IPS-18a (cell line): ENCODE results near the gene CSAD.

Experiments used
- H3K27ac ChIP-seq: one replicate; pipeline ENCODE4 v1.5.1; 2013; ENCODE audit warnings: low read length
- H3K27me3 ChIP-seq: one replicate; pipeline ENCODE4 v1.6.1; 2013; ENCODE audit warnings: mild to moderate bottlenecking, low read length; ENCODE audit not compliant: control insufficient read depth, insufficient read depth
- H3K36me3 ChIP-seq: one replicate; pipeline ENCODE4 v1.6.1; 2013; ENCODE audit warnings: low read depth, low read length; ENCODE audit not compliant: control insufficient read depth
- H3K4me1 ChIP-seq: one replicate; pipeline ENCODE4 v1.6.1; 2013; ENCODE audit warnings: low read depth, low read length; ENCODE audit not compliant: control insufficient read depth
- H3K4me3 ChIP-seq: one replicate; pipeline ENCODE4 v1.5.1; 2013; ENCODE audit warnings: low read length
- H3K9ac ChIP-seq: one replicate; pipeline ENCODE4 v1.6.1; 2013; ENCODE audit warnings: mild to moderate bottlenecking, low read length, moderate library complexity
- H3K9me3 ChIP-seq: one replicate; pipeline ENCODE4 v1.6.1; 2013; ENCODE audit warnings: low read depth, low read length; ENCODE audit not compliant: control insufficient read depth

CSAD gene

DNA sequence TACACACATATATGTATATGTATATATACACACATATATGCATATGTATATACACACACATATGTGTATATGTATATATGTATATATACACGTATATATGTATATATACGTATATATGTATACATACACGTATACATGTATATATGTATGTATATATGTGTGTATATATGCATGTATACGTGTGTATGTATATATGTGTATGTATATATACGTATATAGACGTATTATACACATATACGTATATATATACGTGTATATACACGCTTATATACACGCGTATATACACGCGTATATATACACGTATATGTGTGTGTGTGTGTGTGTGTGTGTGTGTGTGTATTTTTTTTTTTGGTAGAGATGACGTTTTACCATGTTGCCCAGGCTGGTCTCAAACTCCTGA, 33.1 kb downstream of the CSAD start:
- Histone ChIP-seq H3K27me3 (no peaks in the 10 kb centered on the region), H3K27ac (no peak overlapping the region), H3K9ac (no peak overlapping the region), H3K36me3 (no peaks in the 10 kb centered on the region), H3K9me3 (no peaks in the 10 kb centered on the region), H3K4me3 (no peak overlapping the region), H3K4me1 (no peaks in the 10 kb centered on the region)

- Histone ChIP-seq H3K9me3 (no peaks in the 10 kb centered on the region), H3K4me1 (no peaks in the 10 kb centered on the region), H3K27me3 (no peaks in the 10 kb centered on the region), H3K36me3 (no peaks in the 10 kb centered on the region), H3K4me3 (no peak overlapping the region), H3K9ac (no peak overlapping the region), H3K27ac (no peak overlapping the region)
Measured at GRCh38 chr12:53147181-53147580, 33.5 kb downstream of the CSAD start.

- Histone ChIP-seq H3K9me3 (no peaks in the 10 kb centered on the region), H3K9ac (no peak overlapping the region), H3K4me1 (no peaks in the 10 kb centered on the region), H3K27ac (no peak overlapping the region), H3K4me3 (no peak overlapping the region), H3K27me3 (no peaks in the 10 kb centered on the region), H3K36me3 (no peaks in the 10 kb centered on the region)
Measured at GRCh38 chr12:53145383-53146260, 35.1 kb downstream of the CSAD start.

- Histone ChIP-seq H3K27ac (no peak overlapping the region), H3K36me3 (no peaks in the 10 kb centered on the region), H3K9ac (no peak overlapping the region), H3K9me3 (peaks cover 5% of the 10 kb centered on the region), H3K27me3 (no peaks in the 10 kb centered on the region), H3K4me1 (no peaks in the 10 kb centered on the region), H3K4me3 (no peak overlapping the region)
Measured at GRCh38 chr12:53143355-53143754, 37.4 kb downstream of the CSAD start.

GRCh38 chr12:53133722-53134121, 47.0 kb downstream of the CSAD start:
- H3K36me3 ChIP-seq = no peaks in the 10 kb centered on the region
- no peak overlapping the region for H3K27ac ChIP-seq
- H3K4me3 ChIP-seq = no peak overlapping the region
- no peaks in the 10 kb centered on the region for H3K27me3 ChIP-seq
- no peaks in the 10 kb centered on the region for H3K4me1 ChIP-seq
- no peak overlapping the region for H3K9ac ChIP-seq
- H3K9me3 ChIP-seq = no peaks in the 10 kb centered on the region

DNA sequence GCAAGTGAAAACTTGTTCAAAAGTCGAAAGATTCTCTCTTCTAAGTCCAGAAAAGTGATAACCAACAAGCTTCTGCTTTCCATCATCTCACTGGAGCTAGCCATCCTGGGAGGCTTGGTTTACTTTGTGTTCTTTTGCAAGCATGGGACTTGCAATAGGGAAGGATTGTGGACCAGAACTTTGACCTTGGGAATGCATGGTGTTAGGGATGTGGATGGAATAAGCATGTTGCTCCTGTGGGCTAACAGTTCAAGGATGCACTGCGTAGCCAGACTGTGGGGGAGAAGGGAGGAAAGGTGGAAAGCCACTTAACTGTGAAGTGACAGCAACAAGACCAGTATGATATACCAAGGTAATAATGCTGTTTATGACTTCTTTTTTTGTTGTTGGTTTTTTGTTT, 48.9 kb downstream of the CSAD start:
- Histone ChIP-seq H3K27me3 (no peaks in the 10 kb centered on the region), H3K27ac (no peak overlapping the region), H3K9ac (no peak overlapping the region), H3K36me3 (no peaks in the 10 kb centered on the region), H3K4me3 (no peak overlapping the region), H3K9me3 (no peaks in the 10 kb centered on the region), H3K4me1 (no peaks in the 10 kb centered on the region)

DNA sequence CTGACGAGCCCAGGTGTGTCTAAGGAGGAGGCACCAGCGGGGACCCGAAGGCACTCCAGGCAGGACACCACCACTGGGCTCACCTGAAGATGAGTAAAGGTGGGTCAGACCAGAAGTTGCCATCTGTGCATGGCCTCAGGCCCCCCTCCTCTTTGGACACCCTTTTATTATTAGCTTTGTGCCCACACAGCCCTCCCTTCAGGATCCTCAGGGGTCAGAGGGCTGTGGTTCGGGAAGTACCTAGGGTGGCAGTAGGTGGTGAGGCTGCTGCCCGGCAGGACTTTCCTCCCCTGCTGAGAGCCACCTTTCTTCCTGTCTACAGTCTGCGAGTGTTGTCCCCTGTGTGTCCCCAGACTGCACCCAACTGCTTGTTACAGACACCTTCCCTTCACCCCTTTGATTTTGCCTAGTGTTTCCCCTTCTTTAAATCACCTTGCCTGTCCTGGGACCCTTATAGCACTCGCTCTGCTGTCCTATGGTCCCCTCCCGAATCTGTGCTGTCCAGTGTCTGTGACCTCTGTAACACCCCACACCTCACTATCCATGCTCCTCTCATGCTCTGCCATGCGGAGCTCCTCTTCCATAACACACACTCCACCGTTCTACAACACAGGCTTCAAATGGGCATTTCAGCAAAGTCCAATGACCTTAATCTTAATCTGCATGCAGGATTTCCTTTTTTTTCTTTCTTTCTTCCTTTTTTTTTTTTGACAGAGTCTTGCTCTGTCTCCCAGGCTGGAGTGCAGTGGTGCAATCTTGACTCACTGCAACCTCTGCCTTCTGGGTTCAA, 51.8 kb downstream of the CSAD start:
- no peak overlapping the region for H3K9ac ChIP-seq
- no peak overlapping the region for H3K27ac ChIP-seq
- no peaks in the 10 kb centered on the region for H3K36me3 ChIP-seq
- no peaks in the 10 kb centered on the region for H3K9me3 ChIP-seq
- no peaks in the 10 kb centered on the region for H3K27me3 ChIP-seq
- no peaks in the 10 kb centered on the region for H3K4me1 ChIP-seq
- H3K4me3 ChIP-seq = no peak overlapping the region

- Histone ChIP-seq H3K27ac (no peak overlapping the region), H3K4me1 (no peaks in the 10 kb centered on the region), H3K4me3 (no peak overlapping the region), H3K9ac (no peak overlapping the region), H3K36me3 (no peaks in the 10 kb centered on the region), H3K9me3 (no peaks in the 10 kb centered on the region), H3K27me3 (no peaks in the 10 kb centered on the region)
Measured at GRCh38 chr12:53127169-53127568, 53.6 kb downstream of the CSAD start.

GRCh38 chr12:53124352-53124723, 56.4 kb downstream of the CSAD start:
- Histone ChIP-seq H3K27me3 (no peaks in the 10 kb centered on the region), H3K36me3 (no peaks in the 10 kb centered on the region), H3K9ac (no peak overlapping the region)

DNA sequence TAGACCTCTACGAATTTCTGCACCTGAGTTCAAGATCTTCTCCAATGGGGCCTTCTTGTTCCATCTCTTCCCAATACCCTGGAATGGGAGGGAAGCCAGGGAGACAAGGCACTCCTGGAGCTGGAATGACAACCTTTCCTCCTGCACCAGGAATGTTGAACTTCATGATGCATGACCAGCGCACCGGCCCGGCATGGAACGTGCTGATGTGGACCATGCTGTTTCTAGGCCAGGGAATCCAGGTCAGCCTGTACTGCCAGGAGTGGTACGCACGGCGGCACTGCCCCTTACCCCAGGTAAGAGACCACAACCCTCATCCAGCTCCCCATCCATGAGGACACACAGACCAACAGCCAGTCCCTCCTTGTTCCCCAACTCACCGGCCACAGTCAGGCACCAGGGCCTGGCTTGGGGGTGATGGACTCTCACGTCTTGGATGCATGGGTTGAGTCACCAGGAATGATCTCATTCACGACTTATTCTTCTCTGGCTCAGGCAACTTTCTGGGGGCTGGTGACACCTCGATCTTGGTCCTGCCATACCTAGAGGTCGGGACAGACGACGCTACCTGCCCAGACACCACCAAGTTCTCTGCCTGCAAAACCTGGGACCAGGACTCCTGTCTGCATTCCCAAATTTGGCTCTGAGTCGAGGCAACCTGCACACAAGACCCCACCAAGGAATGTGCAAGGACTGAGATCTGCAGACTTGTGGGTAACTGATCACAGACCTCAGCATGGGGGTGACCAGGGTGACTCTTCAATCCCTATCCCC, 57.0 kb downstream of the CSAD start:
- H3K4me1 ChIP-seq = no peaks in the 10 kb centered on the region
- no peak overlapping the region for H3K9ac ChIP-seq
- H3K4me3 ChIP-seq = no peak overlapping the region
- no peaks in the 10 kb centered on the region for H3K36me3 ChIP-seq
- no peaks in the 10 kb centered on the region for H3K27me3 ChIP-seq
- H3K9me3 ChIP-seq = no peaks in the 10 kb centered on the region
- H3K27ac ChIP-seq = no peak overlapping the region

More at GRCh38 chr12:53124352-53124723, 56.4 kb downstream of the CSAD start:
- no peaks in the 10 kb centered on the region for H3K9me3 ChIP-seq
- H3K27ac ChIP-seq = no peak overlapping the region
- no peak overlapping the region for H3K4me3 ChIP-seq
- H3K4me1 ChIP-seq = no peaks in the 10 kb centered on the region

GRCh38 chr12:53122961-53123468, 57.7 kb downstream of the CSAD start:
- Histone ChIP-seq H3K27me3 (no peaks in the 10 kb centered on the region), H3K36me3 (no peaks in the 10 kb centered on the region), H3K9me3 (no peaks in the 10 kb centered on the region), H3K27ac (no peak overlapping the region), H3K4me1 (no peaks in the 10 kb centered on the region), H3K9ac (no peak overlapping the region), H3K4me3 (no peak overlapping the region)
